Heart left ventricle (tissue), 16 donors: Measurements from ENCODE around the gene DDX43. TPM values are rescaled to one million over a fixed set of nuclear protein-coding genes. Genes with fewer than 3 reads are reported as not detected.
A peak's percentile ranks its signal among the peaks of the same experiment; 100 is the strongest.
"Not testable (repeated sequence)": the region's sequence is repeated elsewhere in the genome, so short reads cannot be mapped to it uniquely, and the experiment has no call there.

Experiments used
- ATAC-seq, 4 donors: fragments of 200-7000 bp; cut with Tn5 transposase; one replicate each; pipeline ENCODE4 v1.9.1; 2020 to 2022; ENCODE audit warnings: moderate library complexity in 4 of 4, mild to moderate bottlenecking in 3 of 4, moderate number of reproducible peaks in 1 of 4
- DNase-seq, 5 donors: peaks; one replicate each; pipeline ENCODE4 v3.0.0-alpha.2; 2020
- H3K27ac ChIP-seq, 12 donors: fragments of 200-600 bp; sonication (generic) in 4 of 12; one replicate each; pipeline versions ENCODE4 v1.5.0 to v1.8.0; 2016 to 2022; ENCODE audit warnings: mild to moderate bottlenecking in 2 of 12
- H3K27me3 ChIP-seq, 9 donors: fragments of 200-600 bp; sonication (generic) in 2 of 9; one replicate each; pipeline versions ENCODE4 v1.5.1 to v1.8.0; 2016 to 2022; ENCODE audit warnings: mild to moderate bottlenecking in 3 of 9
- H3K36me3 ChIP-seq, 9 donors: fragments of 200-600 bp; sonication (generic) in 2 of 9; one replicate each; pipeline versions ENCODE4 v1.5.0 to v1.8.0; 2018 to 2022; ENCODE audit warnings: mild to moderate bottlenecking in 2 of 9
- H3K4me1 ChIP-seq, 12 donors: fragments of 200-600 bp; sonication (generic) in 4 of 12; one replicate each; pipeline versions ENCODE4 v1.5.0 to v1.8.0; 2016 to 2022; ENCODE audit warnings: mild to moderate bottlenecking in 3 of 12
- H3K4me3 ChIP-seq, 12 donors: fragments of 200-600 bp; sonication (generic) in 4 of 12; one replicate each; pipeline versions ENCODE4 v1.5.0 to v1.8.0; 2017 to 2022; ENCODE audit warnings: mild to moderate bottlenecking in 9 of 12, moderate library complexity in 4 of 12
- H3K9me3 ChIP-seq, 12 donors: fragments of 200-600 bp; sonication (generic) in 4 of 12; one replicate each; pipeline versions ENCODE4 v1.5.0 to v1.8.0; 2016 to 2022; ENCODE audit warnings: mild to moderate bottlenecking in 1 of 12
- CTCF ChIP-seq, 12 donors: fragments of 200-600 bp; sonication (generic) in 4 of 12; IDR thresholded peaks; one replicate each; pipeline versions ENCODE4 v1.5.0 to v1.8.0; 2018 to 2022; ENCODE audit warnings: antibody characterized with exemption in 12 of 12, mild to moderate bottlenecking in 5 of 12
- POLR2A ChIP-seq, 2 donors: fragments of 450-650 bp; IDR thresholded peaks; one replicate each; pipeline ENCODE4 v1.6.1; 2017; ENCODE audit warnings: antibody characterized with exemption in 2 of 2, mild to moderate bottlenecking in 2 of 2, moderate library complexity in 2 of 2
- WGBS, 4 donors: extraction: QIAGEN DNeasy Blood & Tissue Kit in 2 of 4; methylation state at CpG; one replicate each; pipeline versions ENCODE4 v1.1.5 to v1.1.7; 2013 to 2018; 5-methylcytosine and 5-hydroxymethylcytosine counted together
- intact Hi-C, 10 donors: fragments of 100-400 bp; cut with DNase I; formaldehyde crosslinking; loops; one replicate each; pipeline versions ENCODE4 v1.11.1 to v1.14.2; 2022
- polyA plus RNA-seq, 2 donors: library from polyadenylated mRNA; stranded (reverse); fragments of 200-250 nt; gene quantifications; one replicate each; pipeline ENCODE4 v1.2.3, GENCODE V29; 2013
- total RNA-seq, 9 donors: library from RNA; depleted of rRNA in 2 of 9; stranded (reverse); fragments of >200 nt in 2 of 9; fragmentation: NEBNext Ultra II Directional in 3 of 9; extraction: Animal tissue kit (Norgen Biotek cat#: 25700) in 3 of 9; gene quantifications; one replicate each; pipeline versions ENCODE4 v1.1.0 to v1.2.4, GENCODE V29; 2016 to 2023
- donor health status: ischemic (EF 13 %, LVEDD 7.1; RV severe dilation, severe dysfunction).
- donor health status: healthy with polysubstance abuse.
- donor health status: DM: no; HTN: yes; CAD: no.
- donor health status: DM: no; HTN: no; CAD: no.
- donor health status: ischemic (EF 25% LVEDD 6.9; RV normal size, moderate dysfunction).
- donor health status: ischemic (EF 25% LVEDD 5.7; RV mildly dilated, moderate dysfunction).
- donor health status: healthy.
- donor health status: DM: yes; HTN: yes; CAD: no.
- donor health status: ischemic (EF 35%, LVEDD 5.7; RV mildly dilated, moderate dysfunction).
- donor health status: nonischemic (EF 11% LVEDD 7.7; RV severe dilation, severe dysfunction).
- donor health status: DM: yes; HTN: yes; CAD: no.
- donor health status: PGD.
- donor health status: ischemic (EF 29% LVEDD 5.4; RV normal size, mild dysfunction).
- donor health status: nonischemic (EF 23%, LVEDD 6.1; RV moderate dilation, normal function).

DDX43 gene
- total and polyA plus RNA-seq, 11 donors: 0.08 to 0.52 (median 0.20) TPM; not detected in 3

- H3K4me1 ChIP-seq: peaks cover 0 to 48% (median 3%) of the 10 kb centered on the region in 12 donors
- no peak for DNase-seq
- H3K36me3 ChIP-seq: no peaks in the 10 kb centered on the region
- intact Hi-C loops: no loop called here
- peaks cover 0 to 9% (median 3%) of the 10 kb centered on the region in 9 donors for H3K27me3 ChIP-seq
- no peaks in the 10 kb centered on the region for H3K9me3 ChIP-seq
- 75 to 79% (median 77%) methylated on average over 3 of the region's 3 CpGs for WGBS, 4 donors
- ATAC-seq: no peak
- no peak overlapping the region for H3K4me3 ChIP-seq
- TF ChIP-seq POLR2A (IDR thresholded peaks at IDR 0.05) (no peak), CTCF (IDR thresholded peaks at IDR 0.05) (no peak)
- H3K27ac ChIP-seq: peak overlapping the region in 1 of 12 donors; percentile 54
Observed at GRCh38 chr6:73455865-73456629, 61.4 kb downstream of the DDX43 start.

- H3K4me3 ChIP-seq, H3K27ac ChIP-seq, DNase-seq, H3K9me3 ChIP-seq, ATAC-seq, H3K27me3 ChIP-seq, intact Hi-C loops: not testable (repeated sequence)
- 77 to 87% (median 83%) methylated on average over 7 of the region's 7 CpGs for WGBS, 4 donors
- Histone ChIP-seq H3K36me3 (peaks cover 0 to 11% (median 6%) of the 10 kb centered on the region in 9 donors), H3K4me1 (peaks cover 0 to 48% (median 19%) of the 10 kb centered on the region in 12 donors)
Observed at GRCh38 chr6:73459474-73459873, 64.8 kb downstream of the DDX43 start.

GRCh38 chr6:73460056-73460455 lies 65.4 kb downstream of the DDX43 start:
- H3K27ac ChIP-seq: no peak overlapping the region
- ATAC-seq (no peak), DNase-seq (no peak)
- WGBS, 4 donors: 68 to 83% (median 69%) methylated on average over 5 of the region's 5 CpGs
- H3K4me1 ChIP-seq: peaks cover 0 to 43% (median 19%) of the 10 kb centered on the region in 12 donors
- H3K4me3 ChIP-seq: no peak overlapping the region
- no peak for TF ChIP-seq POLR2A (IDR thresholded peaks at IDR 0.05)
- no peak for TF ChIP-seq CTCF (IDR thresholded peaks at IDR 0.05)
- H3K9me3 ChIP-seq: no peaks in the 10 kb centered on the region
- H3K36me3 ChIP-seq: peaks cover 0 to 14% (median 8%) of the 10 kb centered on the region in 9 donors
- intact Hi-C loops: no loop called here
- H3K27me3 ChIP-seq: no peaks in the 10 kb centered on the region

GRCh38 chr6:73461537-73462350 lies 67.1 kb downstream of the DDX43 start, which contains the start of gene MTO1:
Gene MTO1 (plus strand): TSS chr6:73461737. CDS start chr6:73461855, 118 bp downstream.
- WGBS, 4 donors: 0 to 1% (median 0%) methylated on average over 33 to 55 of the region's 55 CpGs
- intact Hi-C loops: no loop called here

More at GRCh38 chr6:73461537-73462350, 67.1 kb downstream of the DDX43 start, which contains the start of gene MTO1:
- TF ChIP-seq CTCF (IDR thresholded peaks at IDR 0.05) (no peak), POLR2A (IDR thresholded peaks at IDR 0.05) (peak in 1 of 2 donors; percentile 43)
- ATAC-seq (peak; percentile 92 to 99 (median 98)), DNase-seq (peak; percentile 85 to 94 (median 90))
- Histone ChIP-seq H3K27ac (peak within 1 kb of the TSS; percentile 73 to 99 (median 95)), H3K27me3 (no peaks in the 10 kb centered on the region), H3K36me3 (peaks cover 0 to 30% (median 17%) of the 10 kb centered on the region in 9 donors), H3K9me3 (no peaks in the 10 kb centered on the region), H3K4me3 (peak within 1 kb of the TSS; percentile 72 to 98 (median 84)), H3K4me1 (peaks cover 0 to 30% (median 19%) of the 10 kb centered on the region in 12 donors)

Other genes with a start within 250 kb of the DDX43 start
- not detected for gene KHDC1L, start 169.3 kb upstream of the DDX43 start, total RNA-seq
- not detected for gene KHDC1L, start 169.3 kb upstream of the DDX43 start, polyA plus RNA-seq
- 1 to 10 TPM in 2 of 9 donors, under 1 TPM in 4, not detected in 3; 0.25 to 1.1 (median 0.70) TPM for gene KHDC1, start 131.6 kb upstream of the DDX43 start, total RNA-seq
- gene KHDC1, start 131.6 kb upstream of the DDX43 start, polyA plus RNA-seq: 1 to 10 TPM in 1 of 2 donors, under 1 TPM in 1; 0.80 to 1.1 TPM
- gene DPPA5, start 40.6 kb upstream of the DDX43 start, total RNA-seq: not detected
- gene DPPA5, start 40.6 kb upstream of the DDX43 start, polyA plus RNA-seq: not detected
- not detected for gene KHDC3L, start 32.2 kb upstream of the DDX43 start, total RNA-seq
- gene KHDC3L, start 32.2 kb upstream of the DDX43 start, polyA plus RNA-seq: not detected
- gene OOEP, start 24.9 kb upstream of the DDX43 start, total RNA-seq: not detected
- gene OOEP, start 24.9 kb upstream of the DDX43 start, polyA plus RNA-seq: not detected
- 1 to 10 TPM in 6 of 9 donors, under 1 TPM in 3; 0.50 to 7.6 (median 1.2) TPM for gene CGAS, start 57.5 kb downstream of the DDX43 start, total RNA-seq
- under 1 TPM; 0.38 to 0.55 TPM for gene CGAS, start 57.5 kb downstream of the DDX43 start, polyA plus RNA-seq
- gene MTO1, start 66.9 kb downstream of the DDX43 start, total RNA-seq: 10 to 100 TPM; 18.8 to 32.2 (median 23.7) TPM
- gene MTO1, start 66.9 kb downstream of the DDX43 start, polyA plus RNA-seq: 10 to 100 TPM in 1 of 2 donors, 1 to 10 TPM in 1; 8.6 to 19.4 TPM
- 1,000 to 10,000 TPM in 8 of 9 donors, 100 to 1,000 TPM in 1; 975 to 3,337 (median 1,528) TPM for gene EEF1A1, start 126.2 kb downstream of the DDX43 start, total RNA-seq
- gene EEF1A1, start 126.2 kb downstream of the DDX43 start, polyA plus RNA-seq: 1,000 to 10,000 TPM in 1 of 2 donors, 100 to 1,000 TPM in 1; 743 to 4,205 TPM